ENCODE results near the gene SAV1. TPM values are rescaled to one million over a fixed set of nuclear protein-coding genes. Genes with fewer than 3 reads are reported as not detected.
A peak's percentile ranks its signal among the peaks of the same experiment; 100 is the strongest.

The SAV1 gene
- total RNA-seq, 4 donors from 2014 or later = 13.5 to 25.0 (median 19.2) TPM

GRCh38 chr14:50678163-50678562, 10.1 kb upstream of the SAV1 start:
- Histone ChIP-seq H3K27me3 (no peaks in the 10 kb centered on the region), H3K36me3 (no peaks in the 10 kb centered on the region), H3K9me3 (no peaks in the 10 kb centered on the region), H3K27ac (peak overlapping the region in 1 of 4 donors; percentile 22), H3K4me3 (no peak overlapping the region), H3K4me1 (peaks cover 0 to 17% (median 11%) of the 10 kb centered on the region in 3 donors)
- TF ChIP-seq CTCF (IDR thresholded peaks at IDR 0.05) = no peak
- no peak for TF ChIP-seq POLR2A (IDR thresholded peaks at IDR 0.05)
- 75 to 80% methylated on average over 5 of the region's 5 CpGs for WGBS, 2 donors
- DNase-seq = no peak
- intact Hi-C loops (cut with DNase I) = no loop called here

DNA sequence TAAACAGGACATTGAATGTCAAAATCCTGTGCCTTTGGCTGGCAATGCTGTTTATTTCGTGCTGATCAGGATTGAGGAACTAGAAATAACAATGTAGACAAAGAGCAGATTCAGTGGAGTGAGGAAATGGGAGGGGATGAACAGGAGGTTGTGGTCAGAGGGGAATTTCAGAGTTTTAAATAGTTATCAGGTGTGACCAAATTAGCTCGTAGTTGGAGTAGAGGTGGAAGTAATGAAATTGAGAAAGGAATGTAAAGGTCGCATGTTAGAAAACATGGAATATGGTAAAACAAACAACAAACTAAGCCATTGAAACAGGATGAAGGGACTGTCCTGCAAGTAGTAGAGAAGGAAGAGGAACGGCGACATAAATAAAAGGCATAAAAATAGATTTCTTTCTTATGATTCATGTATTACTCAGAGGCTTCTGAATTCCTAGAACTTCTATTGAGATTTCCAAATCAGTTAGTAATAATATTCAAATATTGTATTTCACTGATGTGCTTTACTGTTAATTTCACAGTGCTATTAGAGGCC, 9.5 kb upstream of the SAV1 start:
- intact Hi-C loops (cut with DNase I) = no loop called here
- H3K4me1 ChIP-seq = peaks cover 0 to 17% (median 11%) of the 10 kb centered on the region in 3 donors
- WGBS, 2 donors = 8 to 11% methylated on average over 5 of the region's 5 CpGs
- H3K36me3 ChIP-seq = no peaks in the 10 kb centered on the region
- DNase-seq = no peak
- H3K27ac ChIP-seq = peak overlapping the region in 3 of 4 donors; percentile 18 to 56 (median 22)
- H3K27me3 ChIP-seq = no peaks in the 10 kb centered on the region
- peak overlapping the region in 1 of 4 donors; percentile 22 for H3K4me3 ChIP-seq
- TF ChIP-seq CTCF (IDR thresholded peaks at IDR 0.05) (no peak), POLR2A (IDR thresholded peaks at IDR 0.05) (no peak)
- H3K9me3 ChIP-seq = no peaks in the 10 kb centered on the region

DNA sequence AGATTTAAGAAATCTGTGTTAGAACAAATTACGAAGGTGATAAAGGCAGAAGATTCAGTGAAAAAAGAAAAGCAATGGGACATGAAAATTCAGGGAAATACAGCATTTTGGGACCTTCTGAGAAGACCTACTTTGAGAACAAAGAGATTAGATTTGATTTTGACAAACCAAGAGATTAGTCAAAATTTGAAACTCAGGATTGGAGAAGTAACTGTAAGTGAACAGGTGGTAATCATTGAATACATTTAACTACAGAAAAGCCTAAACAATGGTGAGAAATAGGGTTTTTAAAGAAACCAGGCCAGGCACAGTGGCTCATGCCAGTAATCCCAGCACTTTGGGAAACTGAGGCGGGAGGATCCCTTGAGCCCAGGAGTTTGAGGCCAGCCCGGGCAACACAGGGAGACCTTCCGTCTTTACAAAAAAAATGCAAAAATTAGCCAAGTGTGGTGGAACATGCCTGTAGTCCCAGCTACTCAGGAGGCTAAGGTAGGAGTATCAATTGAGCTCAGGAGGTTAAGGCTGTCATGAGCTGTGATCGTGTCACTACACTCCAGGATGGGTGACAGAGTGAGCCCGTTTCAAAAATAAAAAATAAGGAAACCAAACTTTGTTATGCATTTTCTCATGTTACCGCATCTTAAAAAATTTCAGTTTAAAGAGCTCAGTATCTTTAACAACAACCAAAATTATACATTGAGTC, 8.9 kb upstream of the SAV1 start:
- WGBS, 2 donors = 49 to 64% methylated on average over 7 of the region's 7 CpGs
- no peak for TF ChIP-seq CTCF (IDR thresholded peaks at IDR 0.05)
- TF ChIP-seq POLR2A (IDR thresholded peaks at IDR 0.05) = no peak
- H3K36me3 ChIP-seq = no peaks in the 10 kb centered on the region
- intact Hi-C loops (cut with DNase I) = no loop called here
- no peaks in the 10 kb centered on the region for H3K27me3 ChIP-seq
- H3K4me3 ChIP-seq = peak overlapping the region in 1 of 4 donors; percentile 22
- H3K4me1 ChIP-seq = peaks cover 0 to 17% (median 11%) of the 10 kb centered on the region in 3 donors
- peak overlapping the region in 3 of 4 donors; percentile 18 to 56 (median 22) for H3K27ac ChIP-seq
- no peaks in the 10 kb centered on the region for H3K9me3 ChIP-seq
- DNase-seq = no peak

DNA sequence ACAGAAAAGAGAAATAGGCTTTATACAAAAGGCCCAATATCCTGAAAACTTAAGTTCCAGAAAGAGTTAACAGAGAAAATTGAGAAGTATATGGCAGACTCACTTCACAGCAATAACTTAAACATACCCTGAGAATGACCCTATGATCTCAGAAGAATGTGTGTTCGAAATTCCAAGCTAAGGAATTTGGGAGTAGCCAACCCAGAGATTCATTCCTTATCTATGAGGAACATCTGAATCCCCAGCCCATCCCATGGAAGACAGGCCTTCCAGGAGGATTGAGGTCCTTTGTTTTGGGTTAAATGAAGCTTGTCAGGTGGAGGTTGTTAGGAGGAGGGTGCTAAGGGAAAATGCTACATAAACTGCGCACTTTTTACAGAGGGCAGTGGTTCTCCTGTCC, 7.5 kb upstream of the SAV1 start:
- 79 to 83% methylated on average over 2 of the region's 2 CpGs for WGBS, 2 donors
- Histone ChIP-seq H3K4me1 (peaks cover 0 to 17% (median 11%) of the 10 kb centered on the region in 3 donors), H3K27ac (no peak overlapping the region), H3K4me3 (no peak overlapping the region), H3K9me3 (no peaks in the 10 kb centered on the region), H3K27me3 (no peaks in the 10 kb centered on the region), H3K36me3 (no peaks in the 10 kb centered on the region)
- TF ChIP-seq POLR2A (IDR thresholded peaks at IDR 0.05) (no peak), CTCF (IDR thresholded peaks at IDR 0.05) (no peak)
- intact Hi-C loops (cut with DNase I) = no loop called here
- no peak for DNase-seq

- no peak for DNase-seq
- peaks cover 0 to 21% (median 0%) of the 10 kb centered on the region in 3 donors for H3K4me1 ChIP-seq
- H3K27me3 ChIP-seq = no peaks in the 10 kb centered on the region
- H3K4me3 ChIP-seq = no peak overlapping the region
- H3K9me3 ChIP-seq = no peaks in the 10 kb centered on the region
- TF ChIP-seq CTCF (IDR thresholded peaks at IDR 0.05) (no peak), POLR2A (IDR thresholded peaks at IDR 0.05) (no peak)
- H3K27ac ChIP-seq = no peak overlapping the region
- no peaks in the 10 kb centered on the region for H3K36me3 ChIP-seq
- intact Hi-C loops (cut with DNase I) = no loop called here
- WGBS, 2 donors = 78 to 88% methylated on average over 6 of the region's 6 CpGs
Observed at GRCh38 chr14:50670866-50671256, 2.8 kb upstream of the SAV1 start.

Data from esophagus squamous epithelium (tissue), 5 donors.